K562 (cell line): ENCODE results near the gene SNRPD2. TPM values are rescaled to one million over a fixed set of nuclear protein-coding genes. Genes with fewer than 3 reads are reported as not detected.

ENCODE experiments used
- HMG20B ChIP-seq: fragments of 250-450 bp; sonication (Bioruptor Pico); IDR thresholded peaks from 2 replicates; pipeline ENCODE4 v1.5.0; 2021; ENCODE audit warnings: mild to moderate bottlenecking
- HMGXB4 ChIP-seq: sonication (generic); formaldehyde crosslinking; IDR thresholded peaks from 2 replicates; pipeline ENCODE4 v1.8.1; 2023; ENCODE audit warnings: mild to moderate bottlenecking, missing genetic modification reagents
- HNRNPK ChIP-seq: fragments of 200-400 bp; formaldehyde crosslinking; IDR thresholded peaks from one replicate; pipeline ENCODE4 v1.6.1; 2018; ENCODE audit warnings: mild to moderate bottlenecking, low read depth, low read length; ENCODE audit not compliant: poor library complexity, severe bottlenecking
- MBD2 ChIP-seq: sonication (generic); IDR thresholded peaks from 2 replicates; pipeline ENCODE4 v1.6.1; 2016; ENCODE audit warnings: low read depth, borderline replicate concordance
- PML ChIP-seq: IDR thresholded peaks from 2 replicates; pipeline ENCODE4 v1.6.1; 2012; ENCODE audit warnings: low read length, inconsistent platforms
- PYGO2 ChIP-seq: fragments of 450-650 bp; IDR thresholded peaks from 2 replicates; pipeline ENCODE4 v1.6.1; 2016; ENCODE audit warnings: mild to moderate bottlenecking, missing genetic modification characterization, moderate library complexity, missing compliant biosample characterization
- RAD21 ChIP-seq, 2 experiments: fragments of 250-450 bp in 1 of 2; fragments of 450-650 bp in 1 of 2; sonication (Bioruptor Pico) in 1 of 2; formaldehyde crosslinking in 1 of 2; IDR thresholded peaks in 1 of 2; conservative IDR thresholded peaks in 1 of 2; 2 replicates each; pipeline versions ENCODE4 v1.4.0 to v1.8.0; 2020 to 2022; ENCODE audit warnings: mild to moderate bottlenecking in 2 of 2, moderate library complexity in 1 of 2
- RERE ChIP-seq: sonication (generic); formaldehyde crosslinking; IDR thresholded peaks from 2 replicates; pipeline ENCODE4 v1.8.0; 2023; ENCODE audit warnings: missing genetic modification reagents, mild to moderate bottlenecking, borderline replicate concordance
- SIRT6 ChIP-seq: IDR thresholded peaks from one replicate; pipeline ENCODE4 v1.6.1; 2012; ENCODE audit warnings: low read depth, mild to moderate bottlenecking, control low read depth, inconsistent platforms, low read length, moderate library complexity
- SNIP1 ChIP-seq: fragments of 450-650 bp; IDR thresholded peaks from 2 replicates; pipeline ENCODE4 v1.7.1; 2017; ENCODE audit warnings: low read depth, mild to moderate bottlenecking
- ZNF175 ChIP-seq: fragments of 200-800 bp; sonication (Bioruptor generic); IDR thresholded peaks from 2 replicates; pipeline ENCODE4 v1.6.1; 2016; ENCODE audit warnings: low read depth, mild to moderate bottlenecking, missing genetic modification characterization, missing compliant biosample characterization
- polyA plus RNA-seq, 8 experiments: library from polyadenylated mRNA; depleted of rRNA in 4 of 8; stranded (reverse) in 5 of 8; unstranded in 3 of 8; fragments of >200 nt; fragmentation: Nextera tagmentation in 2 of 8; fragmentation: Illumina TruSeq in 1 of 8; extraction: Ambion mirVana in 2 of 8; extraction: Trizol in 1 of 8; gene quantifications; 2 replicates each; pipeline versions ENCODE4 v1.2.1 to v1.2.3, GENCODE V29; 2011 to 2014; ENCODE audit warnings: inconsistent platforms in 1 of 8, missing spikeins in 1 of 8
- total RNA-seq, 7 experiments: library from RNA; depleted of rRNA in 6 of 7; stranded (reverse); fragments of >200 nt in 6 of 7; fragmentation: Illumina TruSeq in 2 of 7; extraction: Trizol in 2 of 7; gene quantifications; 2 replicates each; pipeline versions ENCODE4 v1.2.1 to v1.2.3, GENCODE V29; 2011 to 2021; ENCODE audit warnings: low replicate concordance in 1 of 7
- TF ChIP-seq, protein P1 (sequence below): fragments of 250-450 bp; sonication (Bioruptor Pico); IDR thresholded peaks from 2 replicates; pipeline ENCODE4 v1.9.0; 2021; ENCODE audit warnings: mild to moderate bottlenecking
- TF ChIP-seq, protein P2 (sequence below): sonication (generic); formaldehyde crosslinking; IDR thresholded peaks from 2 replicates; pipeline ENCODE4 v1.8.0; 2022; ENCODE audit warnings: mild to moderate bottlenecking, missing genetic modification reagents
- TF ChIP-seq, protein P3 (sequence below): fragments of 450-650 bp; formaldehyde crosslinking; IDR thresholded peaks from 2 replicates; pipeline ENCODE4 v1.4.0; 2022; ENCODE audit warnings: mild to moderate bottlenecking, moderate library complexity

The SNRPD2 gene
- total and polyA plus RNA-seq, 9 of the 15 experiments (the other 6 are each of a cell fraction or from before 2014, with no cell fraction given): 728 to 4,411 (median 1,029) TPM

GRCh38 chr19:45716359-45717130 lies 24.8 kb upstream of the SNRPD2 start (continued):
- TF ChIP-seq HMGXB4 (peak; percentile 23; the same call in 1 of the 2 replicates), RERE (CRISPR knock-in tag) (no peak), RAD21 (CRISPR knock-in tag; conservative IDR thresholded peaks at IDR 0.05 in 1 of 2, IDR thresholded peaks at IDR 0.05 in 1 of 2) (no peak), HNRNPK (no peak), SIRT6 (no peak), ZNF175 (no peak), HMG20B (CRISPR knock-in tag) (no peak), MBD2 (no peak), PYGO2 (tag) (no peak), SNIP1 (peak; percentile 5; the same call in 1 of the 2 replicates), PML (no peak)
- TF ChIP-seq, protein P1, sequence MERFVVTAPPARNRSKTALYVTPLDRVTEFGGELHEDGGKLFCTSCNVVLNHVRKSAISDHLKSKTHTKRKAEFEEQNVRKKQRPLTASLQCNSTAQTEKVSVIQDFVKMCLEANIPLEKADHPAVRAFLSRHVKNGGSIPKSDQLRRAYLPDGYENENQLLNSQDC (CRISPR knock-in tag): no peak
- TF ChIP-seq, protein P2, sequence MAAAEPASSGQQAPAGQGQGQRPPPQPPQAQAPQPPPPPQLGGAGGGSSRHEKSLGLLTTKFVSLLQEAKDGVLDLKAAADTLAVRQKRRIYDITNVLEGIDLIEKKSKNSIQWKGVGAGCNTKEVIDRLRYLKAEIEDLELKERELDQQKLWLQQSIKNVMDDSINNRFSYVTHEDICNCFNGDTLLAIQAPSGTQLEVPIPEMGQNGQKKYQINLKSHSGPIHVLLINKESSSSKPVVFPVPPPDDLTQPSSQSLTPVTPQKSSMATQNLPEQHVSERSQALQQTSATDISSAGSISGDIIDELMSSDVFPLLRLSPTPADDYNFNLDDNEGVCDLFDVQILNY (CRISPR knock-in tag): no peak
- TF ChIP-seq, protein P3, sequence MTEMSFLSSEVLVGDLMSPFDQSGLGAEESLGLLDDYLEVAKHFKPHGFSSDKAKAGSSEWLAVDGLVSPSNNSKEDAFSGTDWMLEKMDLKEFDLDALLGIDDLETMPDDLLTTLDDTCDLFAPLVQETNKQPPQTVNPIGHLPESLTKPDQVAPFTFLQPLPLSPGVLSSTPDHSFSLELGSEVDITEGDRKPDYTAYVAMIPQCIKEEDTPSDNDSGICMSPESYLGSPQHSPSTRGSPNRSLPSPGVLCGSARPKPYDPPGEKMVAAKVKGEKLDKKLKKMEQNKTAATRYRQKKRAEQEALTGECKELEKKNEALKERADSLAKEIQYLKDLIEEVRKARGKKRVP (CRISPR knock-in tag): no peak
